ENCODE measurements around the gene ZNHIT2.

ZNHIT2 gene

GRCh38 chr11:65130631-65131416 is 13.3 kb upstream of the ZNHIT2 start:
- TF ChIP-seq, protein P1, sequence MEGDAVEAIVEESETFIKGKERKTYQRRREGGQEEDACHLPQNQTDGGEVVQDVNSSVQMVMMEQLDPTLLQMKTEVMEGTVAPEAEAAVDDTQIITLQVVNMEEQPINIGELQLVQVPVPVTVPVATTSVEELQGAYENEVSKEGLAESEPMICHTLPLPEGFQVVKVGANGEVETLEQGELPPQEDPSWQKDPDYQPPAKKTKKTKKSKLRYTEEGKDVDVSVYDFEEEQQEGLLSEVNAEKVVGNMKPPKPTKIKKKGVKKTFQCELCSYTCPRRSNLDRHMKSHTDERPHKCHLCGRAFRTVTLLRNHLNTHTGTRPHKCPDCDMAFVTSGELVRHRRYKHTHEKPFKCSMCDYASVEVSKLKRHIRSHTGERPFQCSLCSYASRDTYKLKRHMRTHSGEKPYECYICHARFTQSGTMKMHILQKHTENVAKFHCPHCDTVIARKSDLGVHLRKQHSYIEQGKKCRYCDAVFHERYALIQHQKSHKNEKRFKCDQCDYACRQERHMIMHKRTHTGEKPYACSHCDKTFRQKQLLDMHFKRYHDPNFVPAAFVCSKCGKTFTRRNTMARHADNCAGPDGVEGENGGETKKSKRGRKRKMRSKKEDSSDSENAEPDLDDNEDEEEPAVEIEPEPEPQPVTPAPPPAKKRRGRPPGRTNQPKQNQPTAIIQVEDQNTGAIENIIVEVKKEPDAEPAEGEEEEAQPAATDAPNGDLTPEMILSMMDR (conservative IDR thresholded peaks at IDR 0.05; ENCODE audit: low read length), result no peak
- no peak overlapping the region for H3K4me3 ChIP-seq (ENCODE audit: low read length)
- no peak for DNase-seq (ENCODE audit: low read depth)

GRCh38 chr11:65129649-65130441 is 12.3 kb upstream of the ZNHIT2 start:
- TF ChIP-seq, protein P1 (conservative IDR thresholded peaks at IDR 0.05; ENCODE audit: low read length), result no peak
- no peak for DNase-seq (ENCODE audit: low read depth)
- no peak overlapping the region for H3K4me3 ChIP-seq (ENCODE audit: low read length)

DNA sequence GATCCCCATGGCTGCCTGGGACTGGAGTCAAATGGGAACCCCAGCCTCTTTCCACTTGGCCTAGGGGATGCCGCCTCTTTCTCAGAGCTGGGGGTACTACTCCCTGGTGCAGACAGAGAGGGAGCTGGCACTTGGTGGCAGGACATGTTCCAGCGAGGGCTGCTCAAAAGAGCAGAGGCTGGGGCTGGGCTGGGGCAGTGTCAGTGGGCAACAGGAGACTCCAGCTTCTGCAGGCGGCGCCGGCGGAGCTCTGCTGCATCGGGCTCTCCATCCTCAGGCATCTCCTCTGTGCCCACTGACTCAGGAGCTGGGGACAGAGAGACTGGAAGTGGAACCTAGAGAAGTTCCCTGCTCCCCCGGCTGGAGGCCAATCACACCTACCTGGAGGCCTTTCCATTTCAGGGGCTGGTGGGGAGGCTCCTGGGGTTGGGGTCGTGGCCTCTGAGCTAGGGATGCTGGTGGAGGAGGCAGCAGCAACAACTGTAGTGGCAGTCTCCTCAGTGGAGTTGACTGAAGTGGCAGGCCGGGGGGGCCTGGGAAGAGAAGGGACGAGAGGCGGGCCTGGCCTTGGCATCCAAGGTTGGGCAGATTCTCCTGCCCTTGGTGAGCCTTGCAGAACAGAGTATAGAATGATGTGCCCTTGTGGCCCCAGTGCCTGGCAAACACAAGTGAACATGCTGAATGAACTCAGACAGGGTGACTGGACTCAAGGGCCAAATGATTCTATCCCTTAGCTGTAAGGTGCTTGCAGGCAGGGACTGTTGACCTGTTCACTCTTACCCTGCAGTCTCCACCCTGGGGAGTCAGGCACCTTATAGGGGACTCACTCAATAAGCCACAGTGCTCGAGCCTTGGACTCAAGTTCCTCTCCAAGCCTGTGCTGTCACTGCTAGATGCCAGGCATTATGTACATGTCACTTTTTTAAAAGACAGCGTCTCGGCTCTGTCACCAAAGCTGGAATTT is 11.0 kb upstream of the ZNHIT2 start:
- DNase-seq (ENCODE audit: low read depth), result no peak
- no peak overlapping the region for H3K4me3 ChIP-seq (ENCODE audit: low read length)
- TF ChIP-seq, protein P1 (conservative IDR thresholded peaks at IDR 0.05; ENCODE audit: low read length), result no peak

GRCh38 chr11:65127473-65128181 is 10.1 kb upstream of the ZNHIT2 start:
- TF ChIP-seq, protein P1 (conservative IDR thresholded peaks at IDR 0.05; ENCODE audit: low read length), result no peak
- no peak for DNase-seq (ENCODE audit: low read depth)
- H3K4me3 ChIP-seq (ENCODE audit: low read length), result no peak overlapping the region

DNA sequence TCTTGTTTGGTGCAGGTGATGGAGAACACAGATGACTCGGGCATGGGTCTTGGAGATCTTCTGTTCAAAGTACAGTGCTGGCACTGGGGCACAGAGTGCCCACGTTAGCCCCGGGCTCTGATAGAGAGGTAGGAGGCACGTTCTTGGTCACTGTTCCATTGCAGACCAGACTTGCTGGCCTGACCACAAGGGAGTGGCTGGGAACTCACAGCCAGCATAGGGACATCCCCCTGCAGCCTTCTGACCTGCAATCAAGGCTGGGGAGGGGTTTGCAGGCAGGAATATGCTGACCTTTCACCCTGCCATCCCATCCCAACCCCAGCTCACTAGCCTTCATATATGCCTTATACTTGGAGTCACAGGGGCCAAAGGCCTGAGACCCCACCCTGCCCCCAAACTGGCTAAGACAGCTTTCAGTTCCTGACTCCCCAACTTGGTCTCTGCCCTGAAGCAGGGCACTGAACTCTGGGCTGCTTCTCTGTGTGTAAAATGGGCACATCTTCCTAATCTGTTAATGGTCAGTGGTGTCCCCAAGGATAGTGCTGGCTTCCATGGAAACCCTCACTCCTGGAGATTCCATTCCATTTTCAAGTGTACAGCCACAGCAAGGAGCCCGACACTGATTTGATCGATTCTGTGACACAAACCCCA is 9.2 kb upstream of the ZNHIT2 start:
- TF ChIP-seq, protein P1 (conservative IDR thresholded peaks at IDR 0.05; ENCODE audit: low read length), result no peak
- no peak for DNase-seq (ENCODE audit: low read depth)
- no peak overlapping the region for H3K4me3 ChIP-seq (ENCODE audit: low read length)

All from AG10803 (cell line).